IPS DF 6.9 (cell line): ENCODE data around the gene CLIC4.
"Not testable (repeated sequence)": the region's sequence is repeated elsewhere in the genome, so short reads cannot be mapped to it uniquely, and the experiment has no call there.

Experiments used
- DNase-seq: peaks from one replicate; pipeline ENCODE4 v3.0.0-alpha.2; 2013; ENCODE audit warnings: low read depth, low spot score
- H3K27ac ChIP-seq: one replicate; pipeline ENCODE4 v1.5.1; 2013; ENCODE audit warnings: low read length, control low read depth
- H3K27me3 ChIP-seq: 2 replicates; pipeline ENCODE4 v1.6.1; 2013; ENCODE audit warnings: mild to moderate bottlenecking, low read length; ENCODE audit not compliant: control insufficient read depth, insufficient read depth
- H3K36me3 ChIP-seq: 2 replicates; pipeline ENCODE4 v1.6.1; 2013; ENCODE audit warnings: low read length; ENCODE audit not compliant: control insufficient read depth, insufficient read depth
- H3K4me1 ChIP-seq: 2 replicates; pipeline ENCODE4 v1.6.1; 2013; ENCODE audit warnings: low read length; ENCODE audit not compliant: control insufficient read depth, insufficient read depth
- H3K4me3 ChIP-seq: 2 replicates; pipeline ENCODE4 v1.5.1; 2013; ENCODE audit warnings: mild to moderate bottlenecking, low read length
- H3K9me3 ChIP-seq: 2 replicates; pipeline ENCODE4 v1.6.1; 2013; ENCODE audit warnings: low read length, inconsistent platforms; ENCODE audit not compliant: control insufficient read depth, insufficient read depth
- WGBS: extraction: QIAGEN DNeasy Blood & Tissue Kit; methylation state at CpG from one replicate; pipeline ENCODE4 v1.1.7; 2013; ENCODE audit warnings: mixed read lengths, missing lambda C conversion rate; ENCODE audit not compliant: insufficient read length, insufficient coverage; 5-methylcytosine and 5-hydroxymethylcytosine counted together

Gene CLIC4

GRCh38 chr1:24790490-24790889 lies 45.2 kb downstream of the CLIC4 start:
- no peaks in the 10 kb centered on the region for H3K4me1 ChIP-seq
- DNase-seq, result no peak
- no peak overlapping the region for H3K4me3 ChIP-seq
- H3K27ac ChIP-seq, result no peak overlapping the region
- H3K9me3 ChIP-seq, result no peaks in the 10 kb centered on the region
- H3K36me3 ChIP-seq, result no peaks in the 10 kb centered on the region
- no peaks in the 10 kb centered on the region for H3K27me3 ChIP-seq

- Histone ChIP-seq H3K4me3 (no peak overlapping the region), H3K9me3 (no peaks in the 10 kb centered on the region), H3K27ac (no peak overlapping the region), H3K27me3 (no peaks in the 10 kb centered on the region), H3K4me1 (no peaks in the 10 kb centered on the region), H3K36me3 (peaks cover 5% of the 10 kb centered on the region; the same call in 1 of the 2 replicates)
- no peak for DNase-seq
- no CpG with 5 or more reads among the region's 4 CpGs for WGBS
These were observed 48.3 kb downstream of the CLIC4 start for GRCh38 chr1:24793447-24794129.

- H3K27ac ChIP-seq, H3K36me3 ChIP-seq, H3K9me3 ChIP-seq, H3K4me1 ChIP-seq, DNase-seq, H3K4me3 ChIP-seq, H3K27me3 ChIP-seq: not testable (repeated sequence)
- no CpG with 5 or more reads among the region's 2 CpGs for WGBS
These were observed 48.9 kb downstream of the CLIC4 start for GRCh38 chr1:24794130-24794502.

- Histone ChIP-seq H3K36me3 (peaks cover 5% of the 10 kb centered on the region; the same call in 1 of the 2 replicates), H3K4me3 (no peak overlapping the region), H3K4me1 (no peaks in the 10 kb centered on the region), H3K9me3 (no peaks in the 10 kb centered on the region), H3K27ac (no peak overlapping the region), H3K27me3 (no peaks in the 10 kb centered on the region)
- WGBS, result no CpG with 5 or more reads among the region's 5 CpGs
- no peak for DNase-seq
These were observed 50.0 kb downstream of the CLIC4 start for GRCh38 chr1:24795236-24795635.

GRCh38 chr1:24796524-24796923 lies 51.3 kb downstream of the CLIC4 start:
- Histone ChIP-seq H3K27me3 (no peaks in the 10 kb centered on the region), H3K9me3 (no peaks in the 10 kb centered on the region), H3K4me1 (no peaks in the 10 kb centered on the region), H3K36me3 (peaks cover 5% of the 10 kb centered on the region; the same call in 1 of the 2 replicates), H3K27ac (no peak overlapping the region), H3K4me3 (no peak overlapping the region)
- WGBS, result no CpG with 5 or more reads among the region's 2 CpGs
- no peak for DNase-seq

- WGBS, result no CpG with 5 or more reads among the region's 33 CpGs
- not testable (repeated sequence) for H3K9me3 ChIP-seq, H3K36me3 ChIP-seq, H3K4me1 ChIP-seq, H3K27ac ChIP-seq, H3K27me3 ChIP-seq, DNase-seq, H3K4me3 ChIP-seq
These were observed 54.0 kb downstream of the CLIC4 start for GRCh38 chr1:24799242-24799641.

GRCh38 chr1:24801176-24801575 lies 55.9 kb downstream of the CLIC4 start:
- no peak overlapping the region for H3K4me3 ChIP-seq
- H3K27ac ChIP-seq, result no peak overlapping the region
- no peaks in the 10 kb centered on the region for H3K4me1 ChIP-seq
- H3K9me3 ChIP-seq, result no peaks in the 10 kb centered on the region
- no CpG with 5 or more reads among the region's 1 CpG for WGBS
- DNase-seq, result no peak
- no peaks in the 10 kb centered on the region for H3K27me3 ChIP-seq
- peaks cover 5% of the 10 kb centered on the region; the same call in 1 of the 2 replicates for H3K36me3 ChIP-seq

- Histone ChIP-seq H3K9me3 (no peaks in the 10 kb centered on the region), H3K36me3 (no peaks in the 10 kb centered on the region), H3K27me3 (no peaks in the 10 kb centered on the region), H3K4me3 (no peak overlapping the region), H3K27ac (no peak overlapping the region), H3K4me1 (no peaks in the 10 kb centered on the region)
- DNase-seq, result no peak
- WGBS, result no CpG with 5 or more reads among the region's 2 CpGs
These were observed 58.0 kb downstream of the CLIC4 start for GRCh38 chr1:24803220-24803619.

- Histone ChIP-seq H3K9me3 (no peaks in the 10 kb centered on the region), H3K27me3 (no peaks in the 10 kb centered on the region), H3K4me3 (no peak overlapping the region), H3K4me1 (no peaks in the 10 kb centered on the region), H3K27ac (no peak overlapping the region), H3K36me3 (no peaks in the 10 kb centered on the region)
- no peak for DNase-seq
These were observed 58.8 kb downstream of the CLIC4 start for GRCh38 chr1:24803987-24804530.

GRCh38 chr1:24805534-24806301 lies 60.5 kb downstream of the CLIC4 start:
- no peaks in the 10 kb centered on the region for H3K36me3 ChIP-seq
- no peaks in the 10 kb centered on the region for H3K4me1 ChIP-seq
- no peak for DNase-seq
- no peaks in the 10 kb centered on the region for H3K27me3 ChIP-seq
- no peaks in the 10 kb centered on the region for H3K9me3 ChIP-seq
- no peak overlapping the region for H3K27ac ChIP-seq
- no peak overlapping the region for H3K4me3 ChIP-seq
- WGBS, result no CpG with 5 or more reads among the region's 5 CpGs
